HG03442 (cell line): ENCODE data around the gene CCDC17.
A peak's percentile ranks its signal among the peaks of the same experiment; 100 is the strongest.

Experiments used
- ATAC-seq: cut with Tn5 transposase; IDR thresholded peaks from one replicate; pipeline ENCODE4 v1.9.1; 2021; ENCODE audit warnings: mild to moderate bottlenecking, moderate library complexity; ENCODE audit not compliant: unreplicated experiment

Gene CCDC17

DNA sequence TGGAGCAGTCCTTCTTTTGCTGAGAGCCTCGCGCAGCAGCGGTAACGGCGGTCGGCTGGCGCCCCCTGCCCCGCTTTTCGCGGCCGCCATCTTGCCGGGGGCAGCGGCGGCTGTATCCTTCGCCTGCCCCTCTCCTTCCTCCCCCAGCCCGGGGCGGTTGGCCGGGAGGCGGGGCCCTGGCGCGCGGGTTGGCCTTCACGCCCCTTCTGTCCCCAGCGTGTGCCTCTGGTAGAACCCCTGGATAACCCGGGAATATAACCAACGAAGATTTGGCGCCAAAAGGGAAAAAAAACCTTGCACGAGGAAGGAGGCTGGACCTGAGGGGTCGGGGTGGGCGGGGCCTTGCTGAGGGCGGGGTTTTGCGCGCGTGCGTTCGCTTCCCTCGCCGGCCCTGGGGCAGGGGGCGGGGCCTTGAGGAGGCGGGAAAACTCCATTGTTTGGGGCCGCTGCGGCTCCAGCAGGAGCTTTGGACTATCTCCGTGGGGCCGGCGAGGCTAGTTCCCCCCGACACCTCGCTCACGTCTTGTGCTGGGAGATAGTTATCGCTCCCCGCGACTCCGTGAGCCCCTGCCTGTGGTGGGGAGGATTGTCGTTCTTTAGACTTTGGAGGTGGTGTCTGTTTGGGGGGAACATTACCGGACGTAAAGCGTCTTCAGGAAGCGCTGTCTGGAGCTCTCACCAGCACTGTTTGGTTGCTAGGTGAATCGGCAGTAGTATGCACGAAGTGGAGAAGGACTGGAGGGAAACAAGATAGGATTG, 39.3 kb downstream of the CCDC17 start:
- ATAC-seq: peak; percentile 20

GRCh38 chr1:45583666-45584350, 40.0 kb downstream of the CCDC17 start, which contains the start of gene NASP:
TSS of gene NASP (plus strand) at chr1:45584041. CDS start at chr1:45584147, 106 bp downstream.
- ATAC-seq: peak; percentile 35

GRCh38 chr1:45583264-45583665, 40.6 kb downstream of the CCDC17 start:
- peak; percentile 68 for ATAC-seq

DNA sequence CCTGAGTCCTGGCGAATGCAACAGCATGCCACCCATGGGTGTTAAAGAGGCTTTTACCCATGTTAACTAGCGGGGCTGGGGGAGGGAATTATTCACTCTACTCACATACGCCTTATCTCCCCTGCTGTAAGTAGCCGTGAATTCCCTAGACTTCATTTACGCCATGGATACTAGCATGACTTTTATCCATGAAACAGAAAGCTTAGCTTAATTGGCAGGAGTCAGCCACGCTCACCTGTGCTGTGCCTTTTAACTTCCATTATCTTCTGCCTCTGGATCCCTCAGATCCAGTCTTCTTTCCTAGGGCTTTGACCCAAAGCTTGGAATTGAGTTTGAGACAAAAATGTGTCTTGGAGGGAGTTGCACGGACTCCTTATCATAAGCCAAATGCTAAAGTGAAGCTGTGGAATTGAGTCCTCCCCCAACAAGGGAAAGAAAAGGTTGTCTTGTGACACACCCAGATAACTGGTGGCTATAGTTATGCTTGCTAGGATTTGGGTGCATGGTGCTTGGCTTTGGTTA, 49.7 kb downstream of the CCDC17 start:
- no peak for ATAC-seq

DNA sequence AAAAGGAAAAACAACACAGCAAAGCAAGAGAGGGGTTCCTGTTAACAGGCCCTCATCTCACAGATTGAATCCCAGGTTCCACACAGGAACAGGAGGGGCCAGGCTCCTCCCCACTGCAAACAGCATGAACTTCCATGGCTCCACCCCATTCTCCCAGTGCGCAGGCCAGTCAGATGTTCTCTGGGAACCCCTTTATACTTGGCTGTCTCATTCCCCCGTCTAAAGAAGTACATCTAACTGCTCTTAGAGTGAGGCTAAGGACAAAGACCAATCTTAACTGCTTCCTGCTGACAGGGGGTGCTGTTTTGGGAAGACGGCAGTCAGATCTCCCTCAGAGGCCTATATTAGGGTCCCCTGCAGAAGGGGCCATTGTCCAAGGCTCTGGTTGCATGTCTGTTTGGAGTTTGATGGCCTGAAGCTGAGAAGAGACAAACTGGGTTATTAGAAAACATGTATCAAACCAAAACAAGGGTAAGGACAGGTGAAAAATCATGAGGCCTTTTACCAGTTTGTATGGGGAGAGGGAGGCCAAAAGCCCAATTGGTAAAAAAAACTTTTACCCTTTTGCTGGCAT, 50.5 kb downstream of the CCDC17 start:
- no peak for ATAC-seq

DNA sequence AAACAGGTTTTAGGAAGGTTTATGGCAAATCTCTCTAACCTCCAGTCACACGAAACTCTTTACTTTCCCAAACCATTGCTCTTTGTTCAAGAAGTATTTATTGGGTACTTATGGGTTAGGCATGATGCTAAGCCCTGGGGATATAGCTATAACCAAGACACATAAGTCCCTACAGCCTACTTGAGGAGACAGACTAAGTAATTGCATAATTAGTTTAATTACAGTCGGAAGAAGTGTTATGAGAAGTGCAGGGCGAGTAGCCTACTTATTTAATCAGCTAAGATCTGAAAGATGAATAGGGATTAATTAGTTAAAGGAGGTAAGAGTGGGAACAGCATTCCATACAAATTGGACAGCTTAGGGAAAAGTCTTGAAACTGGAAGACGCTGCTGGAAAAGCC, 53.2 kb downstream of the CCDC17 start:
- ATAC-seq: no peak
